GM08714 (cell line): Measurements from ENCODE around the gene BMS1.
"Not testable (repeated sequence)": the region's sequence is repeated elsewhere in the genome, so short reads cannot be mapped to it uniquely, and the experiment has no call there.

Experiments
- H3K4me3 ChIP-seq: fragments of 200-500 bp; sonication (Bioruptor generic); 2 replicates; pipeline ENCODE4 v1.5.1; 2014; ENCODE audit warnings: mild to moderate bottlenecking, low read length, inconsistent platforms
- ZNF274 ChIP-seq: IDR thresholded peaks from 2 replicates; pipeline ENCODE4 v1.6.1; 2012; ENCODE audit warnings: mild to moderate bottlenecking, low read depth, low read length

Gene BMS1

DNA sequence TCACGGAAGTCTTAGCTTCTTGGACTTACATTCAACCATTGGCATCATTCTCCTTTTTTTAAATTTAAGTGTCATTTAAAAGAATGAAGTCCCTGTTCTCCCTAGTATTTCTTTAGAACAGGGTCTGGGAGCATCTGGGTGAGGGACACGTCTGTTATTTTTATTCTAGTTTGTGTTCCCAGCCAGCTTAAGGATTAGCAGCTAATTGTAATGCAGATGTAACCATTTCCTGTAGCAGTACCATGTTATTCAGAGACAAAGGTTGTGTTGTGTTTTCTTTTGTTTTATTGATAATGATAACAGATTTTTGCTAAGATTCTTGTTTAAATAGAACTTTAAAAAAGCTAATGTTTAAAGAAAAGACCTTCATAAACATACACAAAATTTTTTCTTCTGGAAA lies 34.3 kb downstream of the BMS1 start:
- H3K4me3 ChIP-seq, result no peak overlapping the region
- TF ChIP-seq ZNF274, result no peak

DNA sequence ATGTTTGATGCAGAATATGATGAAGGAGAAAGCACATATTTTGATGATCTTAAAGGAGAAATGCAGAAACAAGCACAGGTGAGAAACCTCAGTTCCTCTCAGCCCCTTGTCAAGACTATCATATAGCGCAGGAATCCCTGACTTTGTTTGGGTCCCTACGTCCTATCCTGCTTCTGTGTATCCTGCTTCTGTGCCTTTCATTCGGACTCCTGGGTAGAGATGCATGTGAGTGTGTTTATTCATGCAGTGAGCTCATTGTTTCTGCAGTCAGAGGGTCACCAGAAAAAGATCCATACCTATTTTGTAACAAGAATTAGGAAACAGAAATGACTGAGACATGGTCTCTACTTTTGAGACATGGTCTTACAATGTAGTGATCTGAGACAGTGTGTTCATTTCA lies 34.8 kb downstream of the BMS1 start:
- H3K4me3 ChIP-seq, result not testable (repeated sequence)

DNA sequence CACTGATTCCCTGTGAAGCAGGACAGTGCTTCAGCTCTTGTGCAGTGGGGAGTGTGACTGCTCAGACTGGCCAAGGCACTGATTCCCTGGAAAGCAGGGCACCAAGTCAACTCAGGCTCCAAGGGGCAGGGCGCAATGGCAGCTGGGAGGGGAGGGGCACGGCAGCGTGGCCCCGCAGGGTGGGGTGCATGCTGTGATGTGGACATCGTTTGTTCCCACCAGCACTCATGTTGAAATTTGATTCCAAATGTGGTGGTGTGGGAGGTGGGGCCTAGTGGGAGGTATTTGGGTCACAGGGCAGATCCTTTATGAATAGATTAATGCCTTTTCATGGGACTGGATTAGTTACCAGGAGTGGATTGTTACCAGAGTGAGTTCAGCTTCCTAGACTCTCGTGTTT lies 44.2 kb downstream of the BMS1 start:
- H3K4me3 ChIP-seq, result not testable (repeated sequence)

DNA sequence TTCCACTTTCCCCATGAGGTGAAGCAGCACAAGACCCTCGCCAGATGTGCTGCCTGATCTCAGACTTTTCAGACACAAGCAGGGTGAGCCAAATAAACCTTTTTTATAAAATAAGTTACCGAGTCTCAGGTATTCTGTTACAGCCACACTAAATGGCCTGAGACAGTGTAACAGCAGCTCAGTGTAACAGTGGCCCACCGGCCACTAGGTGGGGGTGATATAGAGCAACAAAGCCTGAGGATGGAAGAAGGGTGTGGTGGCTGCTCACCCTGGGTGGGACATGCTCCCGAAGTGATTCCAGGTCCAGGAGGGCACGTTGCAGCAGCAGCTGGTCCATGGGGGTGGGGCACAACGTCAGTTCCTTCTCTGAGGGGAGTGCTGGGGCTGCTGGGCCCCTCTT lies 44.6 kb downstream of the BMS1 start:
- TF ChIP-seq ZNF274, result no peak
- no peak overlapping the region for H3K4me3 ChIP-seq

DNA sequence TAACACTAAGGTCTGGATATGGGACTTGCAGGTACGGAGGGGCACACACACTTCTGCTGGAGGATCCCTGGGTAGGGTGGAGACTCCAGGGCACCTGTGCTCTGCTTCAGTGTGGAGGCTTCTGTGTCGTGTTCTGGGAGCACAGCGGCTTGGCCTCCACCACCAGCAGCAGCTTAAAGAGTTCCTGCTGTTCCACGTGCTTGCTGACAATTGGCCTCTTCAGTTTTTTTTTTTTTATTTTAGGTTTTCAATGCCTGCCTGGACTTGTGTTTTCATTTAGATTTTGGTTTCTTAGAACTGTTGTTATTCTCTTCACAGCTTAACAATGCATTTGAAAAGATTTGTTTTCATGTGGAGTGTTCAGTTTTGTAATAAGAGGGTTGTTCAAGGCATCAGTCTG lies 45.8 kb downstream of the BMS1 start:
- H3K4me3 ChIP-seq, result not testable (repeated sequence)

DNA sequence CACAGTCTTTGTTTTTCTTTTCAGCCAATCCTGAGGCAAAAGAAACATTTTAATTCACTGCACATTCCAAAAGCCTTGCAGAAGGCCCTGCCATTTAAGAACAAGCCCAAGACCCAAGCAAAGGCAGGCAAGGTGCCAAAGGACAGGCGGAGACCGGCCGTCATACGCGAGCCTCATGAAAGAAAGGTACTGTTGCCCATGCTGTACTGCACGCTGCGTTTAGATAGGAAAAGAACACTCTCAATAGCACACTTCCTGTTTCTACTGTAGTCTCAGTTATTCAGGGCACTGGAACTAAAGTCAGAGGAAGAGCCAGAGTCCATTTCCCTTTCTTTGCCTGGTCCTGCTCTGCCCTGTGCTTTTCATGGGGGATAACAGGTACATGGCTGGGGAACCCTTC lies 47.6 kb downstream of the BMS1 start:
- no peak overlapping the region for H3K4me3 ChIP-seq
- TF ChIP-seq ZNF274, result no peak

DNA sequence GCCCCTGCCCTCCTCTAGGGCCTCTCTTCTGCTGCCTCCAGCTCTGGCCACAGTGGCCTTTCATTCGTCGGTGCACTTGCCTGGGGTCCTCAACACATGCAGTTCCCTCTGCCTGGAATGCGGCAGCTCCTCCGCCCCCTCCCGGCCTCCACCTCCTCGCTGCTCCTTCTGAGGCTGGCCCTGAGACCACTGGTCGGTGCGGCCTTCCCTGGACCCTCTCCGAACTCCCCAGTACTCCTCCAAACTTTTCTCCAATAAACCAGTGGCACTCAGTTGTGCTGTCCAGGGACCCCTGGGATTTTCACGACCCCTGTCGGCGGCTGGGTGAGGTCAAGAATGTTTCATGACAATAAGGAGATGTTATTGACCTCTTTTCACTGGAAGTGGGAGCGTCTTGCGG lies 53.5 kb downstream of the BMS1 start:
- no peak overlapping the region for H3K4me3 ChIP-seq
- TF ChIP-seq ZNF274, result no peak

DNA sequence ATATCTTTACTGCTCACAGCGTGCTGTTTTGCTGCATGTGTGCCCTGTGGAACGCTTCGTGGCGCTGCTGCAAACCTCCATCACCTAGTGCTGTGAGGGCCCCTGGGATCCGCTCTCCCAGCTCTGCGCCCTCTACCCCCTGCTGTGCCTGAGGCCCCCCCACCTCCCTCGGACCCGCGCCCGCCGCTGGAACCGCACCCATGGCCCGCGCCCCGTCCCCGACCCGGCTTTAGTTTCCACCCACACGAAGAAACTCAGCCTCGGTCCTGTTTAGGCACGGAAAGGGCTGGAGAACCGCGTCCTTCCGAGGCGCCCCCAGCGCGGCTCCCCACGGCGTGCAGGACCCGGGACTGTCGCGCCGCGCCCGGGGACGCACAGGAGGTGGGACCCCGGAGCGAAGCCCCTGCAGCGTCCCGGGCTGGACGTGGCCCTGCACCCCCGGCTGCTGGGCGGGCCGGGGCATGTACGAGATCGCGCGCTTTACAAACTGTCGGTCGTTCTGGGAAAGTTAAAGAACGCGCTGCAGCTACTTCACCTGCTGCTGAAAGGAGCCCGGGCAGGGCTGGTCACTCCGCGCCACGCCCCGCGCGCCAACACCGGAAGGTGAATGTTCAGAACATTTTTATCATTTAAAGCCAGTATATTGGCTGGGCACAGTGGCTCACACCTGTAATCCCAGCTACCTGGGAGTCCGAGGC lies 54.3 kb downstream of the BMS1 start:
- TF ChIP-seq ZNF274, result no peak
- H3K4me3 ChIP-seq, result no peak overlapping the region; the same call in 1 of the 2 replicates

DNA sequence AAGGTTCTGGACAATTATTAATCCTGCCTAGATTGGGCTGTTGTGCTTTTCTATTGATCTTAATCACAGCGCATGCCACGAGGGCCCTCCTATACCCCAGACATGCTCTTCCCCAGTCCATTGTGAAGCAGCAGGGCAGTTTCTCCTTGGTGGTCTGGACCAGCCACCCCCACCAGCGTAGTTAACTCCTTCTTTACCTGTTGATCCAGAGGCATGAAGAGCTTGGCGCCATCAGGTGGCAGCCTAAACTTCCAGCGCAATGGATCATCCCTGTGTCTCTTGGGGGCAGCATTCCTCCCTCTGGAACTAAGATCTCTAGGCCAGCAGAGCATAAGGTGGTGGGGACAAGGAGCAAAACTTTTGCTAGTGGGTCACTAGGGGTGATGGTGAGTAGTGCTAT lies 62.2 kb downstream of the BMS1 start:
- not testable (repeated sequence) for H3K4me3 ChIP-seq

DNA sequence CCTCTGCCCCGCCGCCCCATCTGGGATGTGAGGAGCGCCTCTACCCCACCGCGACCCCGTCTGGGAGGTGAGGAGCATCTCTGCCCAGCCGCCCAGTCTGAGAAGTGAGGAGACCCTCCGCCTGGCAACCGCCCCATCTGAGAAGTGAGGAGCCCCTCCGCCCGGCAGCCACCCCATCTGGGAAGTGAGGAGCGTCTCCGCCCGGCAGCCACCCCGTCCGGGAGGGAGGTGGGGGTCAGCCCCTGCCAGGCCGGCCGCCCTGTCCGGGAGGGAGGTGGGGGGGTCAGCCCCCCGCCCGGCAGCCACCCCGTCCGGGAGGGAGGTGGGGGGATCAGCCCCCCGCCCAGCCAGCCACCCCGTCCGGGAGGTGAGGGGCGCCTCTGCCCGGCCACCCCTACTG lies 64.7 kb downstream of the BMS1 start:
- H3K4me3 ChIP-seq, result not testable (repeated sequence)

DNA sequence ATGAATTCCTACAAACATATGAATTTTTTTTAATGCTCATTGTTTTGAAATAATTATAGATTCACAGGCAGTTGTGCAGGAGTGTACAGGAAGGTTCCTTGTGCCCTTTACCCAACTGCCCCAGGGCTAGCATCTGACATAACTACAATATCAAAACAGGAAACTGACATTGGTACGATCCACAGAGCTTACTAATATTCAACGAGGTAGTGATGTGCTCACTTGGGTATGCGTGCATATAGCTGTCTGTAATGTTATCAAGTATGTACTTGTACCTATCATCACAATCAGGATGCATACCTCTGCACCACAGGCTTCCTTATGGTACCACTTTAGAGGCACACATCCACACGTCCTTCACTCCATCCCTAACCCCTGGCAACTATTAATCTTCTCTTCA lies 68.3 kb downstream of the BMS1 start:
- no peak overlapping the region for H3K4me3 ChIP-seq
- no peak for TF ChIP-seq ZNF274

DNA sequence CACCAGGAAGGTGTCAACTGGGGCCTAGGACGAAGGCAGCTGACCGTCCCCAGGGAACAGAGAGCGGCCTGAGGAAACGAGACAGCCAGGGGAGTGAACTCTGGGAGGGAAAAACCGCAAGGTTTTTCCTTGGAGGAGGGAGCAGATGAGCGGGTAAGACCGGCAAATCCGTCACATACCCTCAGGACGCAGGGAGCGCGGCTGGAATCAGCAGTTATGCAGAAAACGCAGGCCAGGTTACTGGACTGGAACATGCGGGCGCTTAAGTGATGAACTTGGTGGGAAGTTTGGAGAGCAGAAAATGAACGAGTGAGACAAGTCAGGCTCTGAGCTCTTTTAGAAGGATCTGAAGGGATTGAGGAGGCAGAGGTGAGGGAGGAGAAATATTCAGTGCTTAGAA lies 76.7 kb downstream of the BMS1 start:
- H3K4me3 ChIP-seq, result no peak overlapping the region

DNA sequence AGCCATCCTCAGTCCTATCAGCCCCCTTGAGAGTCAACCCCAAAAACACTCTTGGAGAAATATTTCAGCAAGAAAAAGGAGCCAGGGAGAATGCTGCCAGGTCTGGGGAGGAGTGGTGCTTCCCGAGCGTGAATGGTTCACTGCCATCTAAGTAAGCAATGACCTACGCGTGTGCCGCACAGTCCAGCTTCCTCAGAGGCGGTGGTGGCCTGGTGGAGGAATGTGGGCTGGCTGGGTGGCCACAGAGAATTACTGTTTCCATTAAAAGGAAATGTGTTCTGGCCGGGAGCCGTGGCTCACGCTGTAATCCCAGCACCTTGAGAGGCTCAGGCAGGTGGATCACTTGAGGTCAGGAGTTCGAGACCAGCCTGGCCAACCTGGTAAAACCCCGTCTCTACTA lies 77.4 kb downstream of the BMS1 start:
- H3K4me3 ChIP-seq, result not testable (repeated sequence)

More for the DNA sequence above, 76.7 kb downstream of the BMS1 start:
- TF ChIP-seq ZNF274, result no peak

DNA sequence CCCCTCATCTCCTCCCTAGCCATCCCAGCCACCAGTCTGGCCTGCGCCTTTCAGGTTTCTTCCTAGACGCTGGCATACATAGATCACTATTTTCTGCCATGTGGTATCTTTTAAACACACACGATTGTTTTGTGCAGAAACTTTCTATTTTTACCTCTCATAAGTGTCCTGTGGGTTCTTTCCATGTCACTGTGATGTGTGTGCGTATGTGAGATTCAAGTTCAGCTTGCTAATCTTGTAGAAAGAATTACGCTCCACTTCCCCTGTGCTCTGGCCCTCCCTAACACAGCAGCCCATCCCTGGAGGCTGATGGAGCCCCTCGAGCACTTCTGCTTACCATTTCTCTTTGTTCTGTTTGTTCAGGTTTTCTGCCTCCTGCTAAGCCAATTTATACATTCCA lies 80.2 kb downstream of the BMS1 start:
- H3K4me3 ChIP-seq, result not testable (repeated sequence)

DNA sequence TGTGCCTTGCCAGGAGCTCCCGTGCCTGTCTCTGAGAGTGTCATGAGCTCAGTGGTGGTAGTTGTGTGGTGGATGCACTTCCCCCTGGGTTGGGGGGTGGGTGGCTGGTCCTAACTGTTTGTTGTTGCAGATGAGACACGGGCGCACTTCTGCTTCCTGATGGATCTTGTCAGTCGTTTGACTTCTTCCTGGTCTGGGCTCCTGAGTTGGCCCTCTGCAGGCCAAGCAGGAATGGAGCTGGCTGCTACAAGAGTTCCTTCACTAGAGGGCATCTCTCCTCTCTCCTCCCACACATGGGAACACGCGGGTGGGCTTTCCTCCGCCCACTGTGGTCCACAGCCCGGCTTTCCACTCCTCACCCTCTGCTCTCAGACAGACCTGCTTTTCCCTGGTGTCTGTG lies 82.0 kb downstream of the BMS1 start:
- no peak overlapping the region for H3K4me3 ChIP-seq
- no peak for TF ChIP-seq ZNF274

DNA sequence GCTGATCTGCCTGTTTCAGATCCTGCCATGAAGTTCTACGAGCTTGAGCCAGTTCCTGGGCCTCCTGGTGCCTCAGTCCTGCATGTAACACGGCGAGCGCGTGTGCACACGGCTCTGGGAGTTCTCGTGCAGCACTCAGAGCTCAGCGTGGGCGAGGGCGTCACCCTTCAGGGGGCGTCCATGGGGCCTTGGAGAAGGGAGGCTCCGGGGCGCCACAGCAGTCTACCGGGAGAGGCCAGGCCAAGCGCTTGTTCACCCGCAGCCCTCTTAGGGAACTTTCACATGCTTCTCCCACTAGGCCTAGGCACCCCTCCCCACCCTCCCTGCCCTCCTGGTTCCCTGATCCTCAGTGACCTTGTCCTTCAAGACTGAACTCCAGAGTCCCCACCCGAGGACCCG lies 83.1 kb downstream of the BMS1 start:
- TF ChIP-seq ZNF274, result no peak
- H3K4me3 ChIP-seq, result no peak overlapping the region
